Right lobe of liver (tissue), 6 donors: ENCODE measurements around the gene C2orf80. TPM values are rescaled to one million over a fixed set of nuclear protein-coding genes. Genes with fewer than 3 reads are reported as not detected.
"Not testable (repeated sequence)": the region's sequence is repeated elsewhere in the genome, so short reads cannot be mapped to it uniquely, and the experiment has no call there.

Experiments
- ATAC-seq, 4 donors: fragments of 200-7000 bp; cut with Tn5 transposase; one replicate each; pipeline ENCODE4 v1.9.1; 2020; ENCODE audit warnings: mild to moderate bottlenecking in 4 of 4, moderate library complexity in 4 of 4
- DNase-seq, 3 donors: peaks; one replicate each; pipeline ENCODE4 v3.0.0-alpha.2; 2020
- H3K27ac ChIP-seq, 3 donors: fragments of 200-600 bp; one replicate each; pipeline ENCODE4 v1.8.0; 2022
- H3K27me3 ChIP-seq, 2 donors: fragments of 200-600 bp; one replicate each; pipeline ENCODE4 v1.8.0; 2022
- H3K36me3 ChIP-seq, 4 donors: fragments of 200-600 bp; sonication (generic) in 1 of 4; one replicate each; pipeline versions ENCODE4 v1.5.1 to v1.8.0; 2017 to 2022; ENCODE audit warnings: control low read depth in 1 of 4
- H3K4me1 ChIP-seq, 4 donors: fragments of 200-600 bp; sonication (generic) in 1 of 4; one replicate each; pipeline versions ENCODE4 v1.5.1 to v1.8.0; 2017 to 2022; ENCODE audit warnings: control low read depth in 1 of 4
- H3K4me3 ChIP-seq, 3 donors: fragments of 200-600 bp; one replicate each; pipeline ENCODE4 v1.8.0; 2022
- H3K9me3 ChIP-seq, 4 donors: fragments of 200-600 bp; sonication (generic) in 1 of 4; one replicate each; pipeline versions ENCODE4 v1.5.1 to v1.8.0; 2017 to 2022; ENCODE audit warnings: control low read depth in 1 of 4
- POLR2A ChIP-seq: fragments of 450-650 bp; IDR thresholded peaks from one replicate; pipeline ENCODE4 v1.6.1; 2017; ENCODE audit warnings: antibody characterized with exemption, mild to moderate bottlenecking
- WGBS: methylation state at CpG from one replicate; pipeline ENCODE4 v1.1.6; 2018; ENCODE audit warnings: low coverage, low lambda C conversion rate; ENCODE audit not compliant: insufficient coverage; ENCODE audit errors: missing lambda C conversion rate; 5-methylcytosine and 5-hydroxymethylcytosine counted together
- intact Hi-C, 2 donors: fragments of 100-400 bp; cut with DNase I; formaldehyde crosslinking; loops; one replicate each; pipeline versions ENCODE4 v1.11.2 to v1.14.1; 2022
- total RNA-seq, 6 experiments: library from RNA; depleted of rRNA in 2 of 6; stranded (reverse); fragments of >200 nt in 2 of 6; fragmentation: NEBNext Ultra II Directional in 3 of 6; extraction: Animal tissue kit (Norgen Biotek cat#: 25700) in 3 of 6; gene quantifications; one replicate each; pipeline versions ENCODE4 v1.1.0 to v1.2.4, GENCODE V29; 2016 to 2023
- TF ChIP-seq, protein P1 (sequence below), 4 donors: fragments of 200-600 bp in 3 of 4; fragments of 450-650 bp in 1 of 4; IDR thresholded peaks; one replicate each; pipeline versions ENCODE4 v1.5.1 to v1.8.0; 2016 to 2022; ENCODE audit warnings: antibody characterized with exemption in 4 of 4, mild to moderate bottlenecking in 2 of 4
- donor health status: DM: no; HTN: yes; CAD: no.
- donor health status: DM: no; HTN: no; CAD: no.
- donor health status: DM: no; HTN: no; CAD: no.
- donor health status: DM: no; HTN: yes; CAD: no.
- donor health status: DM: no; HTN: yes; CAD: no.

C2orf80 gene
- total RNA-seq, 6 experiments from 2014 or later = not detected

DNA sequence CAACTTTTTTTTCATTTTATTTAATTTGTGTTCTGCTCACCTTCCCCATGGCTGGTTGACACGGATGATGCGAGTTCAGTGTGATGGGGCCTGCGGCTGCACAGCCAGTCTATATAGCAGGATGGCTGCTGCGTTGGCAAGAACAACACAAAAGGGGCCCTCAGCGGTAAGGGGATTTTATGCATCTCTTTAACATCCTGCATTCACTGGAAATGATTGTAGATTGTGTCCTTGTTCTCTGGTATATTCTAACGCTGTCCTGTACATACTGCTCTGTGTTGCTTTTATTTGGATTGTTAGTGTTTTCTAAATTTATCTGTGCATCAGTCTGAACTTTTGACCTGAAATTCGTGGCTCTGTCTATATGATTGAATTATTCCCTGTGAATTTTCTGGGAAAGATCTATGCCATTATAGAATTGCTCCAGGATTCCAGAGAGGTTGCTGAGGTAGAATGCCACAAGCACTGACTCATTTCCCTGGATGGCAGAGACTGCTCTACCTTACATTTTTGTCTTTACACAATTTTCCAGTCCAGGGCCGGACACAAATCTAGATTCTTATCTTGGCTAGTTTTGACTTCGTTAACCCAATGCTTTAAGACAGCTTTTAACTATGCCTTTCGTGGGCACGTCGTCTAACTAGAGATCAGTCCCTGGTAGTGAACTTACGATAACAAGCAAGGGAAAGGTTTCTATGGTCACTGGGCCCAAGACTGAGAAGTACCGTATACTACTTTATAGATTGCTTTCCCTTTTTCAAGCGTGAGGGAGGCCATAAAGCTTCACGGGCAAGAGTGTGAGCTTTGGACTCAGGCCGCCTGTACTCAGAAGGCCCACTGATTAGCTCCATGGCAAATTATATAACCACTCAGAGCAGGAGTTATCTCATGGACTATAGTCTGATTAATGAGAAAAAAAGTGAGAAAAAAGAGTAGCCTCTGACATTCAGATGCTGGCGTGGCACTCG lies 59.8 kb downstream of the C2orf80 start, which contains the start of gene CRYGC:
TSS of gene CRYGC (minus strand) at position 85 of the 968 bp plus-strand sequence. CDS start at position 49, 36 bp downstream.
- H3K9me3 ChIP-seq = no peaks in the 10 kb centered on the region
- 63% methylated on average over 19 of the region's 19 CpGs for WGBS
- no peaks in the 10 kb centered on the region for H3K36me3 ChIP-seq
- DNase-seq (no peak), ATAC-seq (peak; percentile 37 to 45 (median 42))
- no peaks in the 10 kb centered on the region for H3K4me1 ChIP-seq
- intact Hi-C loops = no loop called here
- H3K27ac ChIP-seq = no peak within 1 kb of the TSS
- H3K27me3 ChIP-seq = no peaks in the 10 kb centered on the region
- TF ChIP-seq, protein P1, sequence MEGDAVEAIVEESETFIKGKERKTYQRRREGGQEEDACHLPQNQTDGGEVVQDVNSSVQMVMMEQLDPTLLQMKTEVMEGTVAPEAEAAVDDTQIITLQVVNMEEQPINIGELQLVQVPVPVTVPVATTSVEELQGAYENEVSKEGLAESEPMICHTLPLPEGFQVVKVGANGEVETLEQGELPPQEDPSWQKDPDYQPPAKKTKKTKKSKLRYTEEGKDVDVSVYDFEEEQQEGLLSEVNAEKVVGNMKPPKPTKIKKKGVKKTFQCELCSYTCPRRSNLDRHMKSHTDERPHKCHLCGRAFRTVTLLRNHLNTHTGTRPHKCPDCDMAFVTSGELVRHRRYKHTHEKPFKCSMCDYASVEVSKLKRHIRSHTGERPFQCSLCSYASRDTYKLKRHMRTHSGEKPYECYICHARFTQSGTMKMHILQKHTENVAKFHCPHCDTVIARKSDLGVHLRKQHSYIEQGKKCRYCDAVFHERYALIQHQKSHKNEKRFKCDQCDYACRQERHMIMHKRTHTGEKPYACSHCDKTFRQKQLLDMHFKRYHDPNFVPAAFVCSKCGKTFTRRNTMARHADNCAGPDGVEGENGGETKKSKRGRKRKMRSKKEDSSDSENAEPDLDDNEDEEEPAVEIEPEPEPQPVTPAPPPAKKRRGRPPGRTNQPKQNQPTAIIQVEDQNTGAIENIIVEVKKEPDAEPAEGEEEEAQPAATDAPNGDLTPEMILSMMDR (IDR thresholded peaks at IDR 0.05) = no peak
- TF ChIP-seq POLR2A = no peak
- no peak within 1 kb of the TSS for H3K4me3 ChIP-seq

DNA sequence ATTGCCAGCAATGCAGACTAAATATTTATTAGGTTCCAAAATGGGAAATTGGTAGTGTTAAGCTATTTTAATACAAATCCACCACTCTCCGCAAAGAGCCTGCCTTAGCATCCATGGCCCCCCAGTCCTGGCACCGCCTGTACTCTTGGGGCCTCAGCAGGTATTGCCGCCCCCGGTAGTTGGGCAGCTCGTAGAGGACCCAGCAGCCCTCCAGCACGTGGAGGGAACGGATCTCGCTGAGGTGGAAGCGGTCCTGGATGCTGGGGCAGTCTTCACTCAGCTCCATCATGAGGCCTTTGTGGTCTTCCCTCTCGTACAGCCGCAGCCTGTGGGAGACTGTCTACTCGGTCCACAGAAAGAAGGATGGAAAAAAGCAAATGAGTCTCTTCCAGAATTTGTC lies 61.7 kb downstream of the C2orf80 start:
- Histone ChIP-seq H3K27me3 (no peaks in the 10 kb centered on the region), H3K27ac (no peak overlapping the region), H3K4me3 (no peak overlapping the region), H3K9me3 (no peaks in the 10 kb centered on the region), H3K4me1 (no peaks in the 10 kb centered on the region), H3K36me3 (no peaks in the 10 kb centered on the region)
- ATAC-seq = no peak
- TF ChIP-seq, protein P1 (IDR thresholded peaks at IDR 0.05) = no peak
- TF ChIP-seq POLR2A = no peak
- intact Hi-C loops = no loop called here
- WGBS = 84% methylated on average over 2 of the region's 12 CpGs
- DNase-seq = no peak

DNA sequence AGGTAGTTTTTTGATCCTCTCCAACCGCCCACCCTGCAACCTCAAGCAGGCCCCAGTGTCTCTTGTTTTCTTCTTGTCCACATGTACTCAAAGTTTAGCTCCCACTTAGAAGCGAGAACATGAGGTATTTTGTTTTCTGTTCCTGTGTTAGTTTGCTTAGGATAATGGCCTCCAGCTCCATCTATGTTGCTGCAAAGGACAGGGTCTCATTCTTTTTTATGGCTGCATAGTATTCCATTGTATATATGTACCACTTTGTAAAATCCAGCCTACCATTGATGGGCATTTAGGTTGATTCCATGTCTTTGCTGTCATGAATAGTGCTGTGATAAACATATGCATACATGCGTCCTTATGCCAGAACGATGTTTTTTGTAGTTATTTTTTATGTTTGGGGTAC lies 62.7 kb downstream of the C2orf80 start:
- intact Hi-C loops = no loop called here
- ATAC-seq = no peak
- H3K4me1 ChIP-seq = no peaks in the 10 kb centered on the region
- TF ChIP-seq, protein P1 (IDR thresholded peaks at IDR 0.05) = no peak
- TF ChIP-seq POLR2A = no peak
- no peak overlapping the region for H3K4me3 ChIP-seq
- no peak overlapping the region for H3K27ac ChIP-seq
- no peaks in the 10 kb centered on the region for H3K9me3 ChIP-seq
- H3K36me3 ChIP-seq = no peaks in the 10 kb centered on the region
- no peaks in the 10 kb centered on the region for H3K27me3 ChIP-seq
- 87% methylated on average over 4 of the region's 4 CpGs for WGBS
- no peak for DNase-seq

DNA sequence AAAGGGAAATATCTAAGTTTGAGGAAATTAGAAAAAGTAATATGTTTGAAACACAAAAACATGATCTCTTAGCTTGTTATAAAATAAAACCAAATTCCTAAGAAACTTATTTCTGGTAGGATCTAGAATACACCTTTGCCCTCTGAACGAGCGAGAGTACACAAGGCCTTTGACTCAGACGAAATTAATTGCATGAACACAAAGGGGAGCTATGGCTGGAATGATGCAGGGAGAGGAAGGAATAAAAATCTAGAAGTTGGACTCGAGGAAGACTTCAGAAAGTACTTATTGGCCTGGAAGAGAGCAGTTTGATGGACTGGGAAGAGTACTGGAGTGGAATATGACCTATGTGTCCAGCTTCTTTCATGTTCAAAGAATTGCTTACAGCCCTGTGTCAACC lies 64.6 kb downstream of the C2orf80 start:
- 53% methylated on average over 4 of the region's 4 CpGs for WGBS
- no peak for ATAC-seq
- no peaks in the 10 kb centered on the region for H3K36me3 ChIP-seq
- H3K27ac ChIP-seq = no peak overlapping the region
- no peak for DNase-seq
- H3K9me3 ChIP-seq = no peaks in the 10 kb centered on the region
- no peak overlapping the region for H3K4me3 ChIP-seq
- intact Hi-C loops = no loop called here
- H3K4me1 ChIP-seq = no peaks in the 10 kb centered on the region
- TF ChIP-seq POLR2A = no peak
- TF ChIP-seq, protein P1 (IDR thresholded peaks at IDR 0.05) = no peak
- no peaks in the 10 kb centered on the region for H3K27me3 ChIP-seq

DNA sequence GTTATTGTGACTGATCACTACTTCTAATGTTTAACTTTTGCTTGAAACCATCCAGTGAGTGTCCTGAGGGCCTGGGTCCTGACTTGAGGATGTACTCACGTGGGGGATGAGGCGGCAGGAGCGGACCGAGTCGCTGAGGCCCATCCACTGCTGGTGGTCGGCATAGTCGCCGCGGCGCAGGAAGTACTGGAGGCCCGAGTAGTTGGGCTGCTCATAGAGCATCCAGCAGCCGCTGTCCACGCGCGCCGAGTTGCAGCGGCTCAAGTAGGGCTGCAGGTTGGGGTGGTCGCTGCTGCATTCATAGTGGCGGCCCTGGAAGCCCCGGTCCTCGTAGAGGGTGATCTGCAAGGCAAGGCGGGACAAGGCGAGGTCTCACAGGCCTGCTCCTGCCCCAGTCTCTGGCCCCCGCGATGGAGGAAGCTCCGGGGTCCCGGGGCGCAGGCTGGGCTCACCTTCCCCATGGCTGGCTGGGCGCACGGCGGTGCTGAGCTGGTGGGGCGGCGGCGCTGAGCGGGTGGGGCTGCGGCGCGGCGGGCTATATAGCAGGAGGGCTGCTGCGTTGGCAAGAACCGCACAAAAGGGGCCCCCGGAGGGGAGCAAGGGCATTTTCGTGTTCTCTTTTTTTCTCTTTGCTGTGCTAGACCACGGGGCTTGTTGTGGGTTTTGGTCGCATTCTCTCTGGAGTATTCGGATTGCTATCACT lies 65.7 kb downstream of the C2orf80 start, which contains the start of gene CRYGD:
TSS of gene CRYGD (minus strand) at position 512 of the 703 bp plus-strand sequence. CDS start at position 461, 51 bp downstream.
- H3K9me3 ChIP-seq, H3K36me3 ChIP-seq, H3K27ac ChIP-seq, H3K4me3 ChIP-seq, DNase-seq, intact Hi-C loops, H3K27me3 ChIP-seq, H3K4me1 ChIP-seq: not testable (repeated sequence)
- 12% methylated on average over 7 of the region's 46 CpGs for WGBS
- peak in 2 of 4 donors; percentile 20 to 28 for ATAC-seq
